Pancreas (tissue), 10 donors: ENCODE data around the gene STAC3. TPM values are rescaled to one million over a fixed set of nuclear protein-coding genes. Genes with fewer than 3 reads are reported as not detected.

Experiments
- ATAC-seq, 4 donors: fragments of 200-7000 bp; cut with Tn5 transposase; one replicate each; pipeline versions ENCODE4 v1.8.0 to v1.9.1; 2020; ENCODE audit warnings: mild to moderate bottlenecking in 4 of 4, moderate library complexity in 4 of 4
- DNase-seq, 6 donors: peaks; one replicate each; pipeline ENCODE4 v3.0.0-alpha.2; 2020
- FAIRE-seq: peaks from 2 replicates; lab custom pipeline; 2012; peaks lifted over from hg19 to GRCh38; lab: Jason Lieb, UNC
- H3K27ac ChIP-seq, 4 donors: fragments of 200-600 bp; sonication (generic); 1 replicate in 3 of 4; 2 replicates in 1 of 4; pipeline versions ENCODE4 v1.5.0 to v1.8.0; 2020
- H3K27me3 ChIP-seq, 4 donors: fragments of 200-600 bp; one replicate each; pipeline ENCODE4 v1.8.0; 2021
- H3K36me3 ChIP-seq, 3 donors: fragments of 200-600 bp; sonication (generic) in 1 of 3; one replicate each; pipeline versions ENCODE4 v1.5.0 to v1.8.0; 2020 to 2021
- H3K4me1 ChIP-seq, 3 donors: fragments of 200-600 bp; one replicate each; pipeline ENCODE4 v1.8.0; 2021
- H3K4me3 ChIP-seq, 4 donors: fragments of 200-600 bp; sonication (generic) in 2 of 4; one replicate each; pipeline versions ENCODE4 v1.5.0 to v1.8.0; 2020 to 2021
- H3K9me3 ChIP-seq, 4 donors: fragments of 200-600 bp; one replicate each; pipeline ENCODE4 v1.8.0; 2021
- WGBS, 2 donors: extraction: QIAGEN DNeasy Blood & Tissue Kit; methylation state at CpG; one replicate each; pipeline ENCODE4 v1.1.7; 2013; 5-methylcytosine and 5-hydroxymethylcytosine counted together
- intact Hi-C, 3 donors: fragments of 100-400 bp; cut with DNase I; formaldehyde crosslinking; loops; one replicate each; pipeline versions ENCODE4 v1.11.1 to v1.14.2; 2022
- polyA plus RNA-seq, 2 donors: library from polyadenylated mRNA; stranded (reverse); fragments of 200-250 nt; gene quantifications; one replicate each; pipeline ENCODE4 v1.2.3, GENCODE V29; 2013
- total RNA-seq, 6 donors: library from RNA; stranded (reverse); fragmentation: NEBNext Ultra II Directional in 4 of 6; extraction: Animal tissue kit (Norgen Biotek cat#: 25700) in 4 of 6; gene quantifications; one replicate each; pipeline versions ENCODE4 v1.2.1 to v1.2.4, GENCODE V29; 2021 to 2023
- TF ChIP-seq, protein P1 (sequence below), 4 donors: fragments of 200-600 bp; sonication (generic) in 3 of 4; IDR thresholded peaks; one replicate each; pipeline versions ENCODE4 v1.5.0 to v1.8.0; 2021; ENCODE audit warnings: antibody characterized with exemption in 4 of 4
- donor health status: healthy with polysubstance abuse.
- donor health status: DM: no; HTN: no; CAD: no; lungs with moderate emphysema.
- donor health status: DM: no; HTN: no; CAD: no.
- donor health status: control.
- donor health status: control.
- donor health status: Bipolar disorder and iron deficiency.
- donor health status: DM: yes; HTN: yes; CAD: no.
- donor health status: DM: no; HTN: no; CAD: no.
- donor health status: DM: no; HTN: no; CAD: no.
- donor health status: DM: yes; HTN: yes; CAD: no.

The STAC3 gene
- total and polyA plus RNA-seq, 8 donors = 0.46 to 3.0 (median 1.1) TPM

DNA sequence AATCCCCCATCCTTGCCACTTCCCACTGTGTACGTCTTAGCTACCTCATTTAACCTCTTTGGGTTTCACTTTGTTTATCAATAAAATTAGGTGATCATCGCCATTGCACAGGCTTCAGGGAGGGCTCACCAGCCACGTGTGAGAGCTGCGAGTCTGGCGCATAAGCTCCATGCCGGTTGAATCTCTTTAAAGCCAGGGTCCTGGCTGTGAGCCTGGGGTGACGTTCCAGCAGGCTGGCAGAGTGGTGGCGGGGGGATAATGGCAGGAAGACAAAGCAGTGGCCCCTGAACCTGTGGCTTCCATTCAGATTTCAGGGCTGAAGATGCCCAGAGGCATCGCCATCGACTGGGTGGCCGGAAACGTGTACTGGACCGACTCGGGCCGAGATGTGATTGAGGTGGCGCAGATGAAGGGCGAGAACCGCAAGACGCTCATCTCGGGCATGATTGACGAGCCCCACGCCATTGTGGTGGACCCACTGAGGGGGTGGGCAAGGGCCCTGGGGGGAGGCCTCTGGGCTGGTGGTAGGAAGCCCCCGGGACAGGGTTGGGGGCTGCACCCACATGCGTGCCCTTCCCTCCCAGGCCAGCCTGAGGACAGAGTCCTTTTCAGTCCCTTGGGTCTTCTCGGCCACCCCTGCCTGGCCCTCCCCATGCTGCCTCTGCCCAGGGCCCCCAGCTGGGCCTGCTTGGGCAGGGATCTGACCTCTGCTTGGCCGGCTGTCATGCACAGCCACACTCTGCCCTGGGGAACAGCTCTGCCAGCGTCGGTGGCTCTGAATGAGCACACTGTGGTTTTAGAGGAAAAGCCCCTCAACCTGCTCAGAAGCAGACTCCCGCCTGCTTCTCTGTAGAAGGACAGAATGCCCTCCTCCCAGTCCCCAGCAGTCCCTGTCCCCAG, 43.0 kb downstream of the STAC3 start:
- H3K27ac ChIP-seq = no peak overlapping the region

DNA sequence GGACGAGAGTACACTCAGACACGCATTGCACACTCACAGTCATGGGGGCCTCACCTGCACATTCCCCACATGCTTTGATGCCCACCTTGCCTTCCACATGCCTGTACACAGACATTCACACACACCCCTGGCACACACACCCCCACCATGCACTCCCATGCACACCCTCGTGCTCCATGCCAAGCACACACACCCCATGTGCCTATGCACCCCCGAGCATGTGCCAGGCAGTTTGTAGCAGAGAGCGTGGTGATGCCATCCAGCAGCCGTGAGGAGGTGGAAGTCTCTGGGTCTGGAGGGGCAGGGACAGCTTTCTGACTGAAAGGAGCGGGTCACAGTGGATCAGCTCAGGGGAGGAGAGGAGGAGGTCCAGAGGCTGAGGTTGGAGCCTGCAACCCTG, 45.1 kb downstream of the STAC3 start:
- DNase-seq (no peak), ATAC-seq (no peak), FAIRE-seq (no peak)
- no peak overlapping the region for H3K4me3 ChIP-seq
- TF ChIP-seq, protein P1, sequence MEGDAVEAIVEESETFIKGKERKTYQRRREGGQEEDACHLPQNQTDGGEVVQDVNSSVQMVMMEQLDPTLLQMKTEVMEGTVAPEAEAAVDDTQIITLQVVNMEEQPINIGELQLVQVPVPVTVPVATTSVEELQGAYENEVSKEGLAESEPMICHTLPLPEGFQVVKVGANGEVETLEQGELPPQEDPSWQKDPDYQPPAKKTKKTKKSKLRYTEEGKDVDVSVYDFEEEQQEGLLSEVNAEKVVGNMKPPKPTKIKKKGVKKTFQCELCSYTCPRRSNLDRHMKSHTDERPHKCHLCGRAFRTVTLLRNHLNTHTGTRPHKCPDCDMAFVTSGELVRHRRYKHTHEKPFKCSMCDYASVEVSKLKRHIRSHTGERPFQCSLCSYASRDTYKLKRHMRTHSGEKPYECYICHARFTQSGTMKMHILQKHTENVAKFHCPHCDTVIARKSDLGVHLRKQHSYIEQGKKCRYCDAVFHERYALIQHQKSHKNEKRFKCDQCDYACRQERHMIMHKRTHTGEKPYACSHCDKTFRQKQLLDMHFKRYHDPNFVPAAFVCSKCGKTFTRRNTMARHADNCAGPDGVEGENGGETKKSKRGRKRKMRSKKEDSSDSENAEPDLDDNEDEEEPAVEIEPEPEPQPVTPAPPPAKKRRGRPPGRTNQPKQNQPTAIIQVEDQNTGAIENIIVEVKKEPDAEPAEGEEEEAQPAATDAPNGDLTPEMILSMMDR (IDR thresholded peaks at IDR 0.05) = no peak
- H3K9me3 ChIP-seq = no peaks in the 10 kb centered on the region
- 84 to 93% methylated on average over 7 of the region's 7 CpGs for whole genome bisulfite sequencing, 2 donors
- no peaks in the 10 kb centered on the region for H3K4me1 ChIP-seq
- H3K27ac ChIP-seq = no peak overlapping the region
- intact Hi-C loops = no loop called here
- no peaks in the 10 kb centered on the region for H3K36me3 ChIP-seq
- no peaks in the 10 kb centered on the region for H3K27me3 ChIP-seq

More for the DNA sequence above, 43.0 kb downstream of the STAC3 start:
- H3K9me3 ChIP-seq = no peaks in the 10 kb centered on the region
- 87 to 89% methylated on average over 28 to 29 of the region's 29 CpGs for whole genome bisulfite sequencing, 2 donors
- no peak for FAIRE-seq
- H3K4me1 ChIP-seq = no peaks in the 10 kb centered on the region
- ATAC-seq = no peak
- intact Hi-C loops = loop anchor here in 1 of 3 donors (2.0 kb wide), 1 partner anchor 35 kb away; no protein-coding TSS in a partner anchor
- TF ChIP-seq, protein P1 (IDR thresholded peaks at IDR 0.05) = no peak
- H3K27me3 ChIP-seq = no peaks in the 10 kb centered on the region
- no peaks in the 10 kb centered on the region for H3K36me3 ChIP-seq
- DNase-seq = no peak
- no peak overlapping the region for H3K4me3 ChIP-seq

- 94 to 98% methylated on average over 26 of the region's 26 CpGs for WGBS, 2 donors
Observed at GRCh38 chr12:57205186-57205585, 45.8 kb downstream of the STAC3 start.

DNA sequence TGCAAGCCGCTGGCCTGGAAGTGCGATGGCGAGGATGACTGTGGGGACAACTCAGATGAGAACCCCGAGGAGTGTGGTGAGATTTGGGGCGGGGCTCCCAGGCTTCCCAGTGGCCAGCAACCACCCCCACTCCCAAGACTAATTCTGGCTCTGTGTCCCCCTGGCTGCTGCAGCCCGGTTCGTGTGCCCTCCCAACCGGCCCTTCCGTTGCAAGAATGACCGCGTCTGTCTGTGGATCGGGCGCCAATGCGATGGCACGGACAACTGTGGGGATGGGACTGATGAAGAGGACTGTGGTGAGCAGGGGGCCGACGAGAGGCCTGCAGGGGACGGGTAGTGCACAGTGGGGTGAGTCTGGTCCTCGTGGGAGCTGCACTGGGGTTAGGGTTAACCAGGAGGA, 46.5 kb downstream of the STAC3 start:
- no peaks in the 10 kb centered on the region for H3K36me3 ChIP-seq
- no peaks in the 10 kb centered on the region for H3K9me3 ChIP-seq
- DNase-seq = no peak
- TF ChIP-seq, protein P1 (IDR thresholded peaks at IDR 0.05) = no peak
- no peak overlapping the region for H3K4me3 ChIP-seq
- no peak for ATAC-seq
- no peak overlapping the region for H3K27ac ChIP-seq
- WGBS, 2 donors = 88 to 91% methylated on average over 19 of the region's 19 CpGs
- no peaks in the 10 kb centered on the region for H3K4me1 ChIP-seq
- intact Hi-C loops = no loop called here
- H3K27me3 ChIP-seq = no peaks in the 10 kb centered on the region
- FAIRE-seq = no peak

More at GRCh38 chr12:57205186-57205585, 45.8 kb downstream of the STAC3 start:
- no peaks in the 10 kb centered on the region for H3K27me3 ChIP-seq
- H3K4me1 ChIP-seq = no peaks in the 10 kb centered on the region
- no peaks in the 10 kb centered on the region for H3K9me3 ChIP-seq
- FAIRE-seq = no peak
- intact Hi-C loops = no loop called here
- H3K36me3 ChIP-seq = no peaks in the 10 kb centered on the region
- H3K27ac ChIP-seq = no peak overlapping the region
- ATAC-seq = no peak
- TF ChIP-seq, protein P1 (IDR thresholded peaks at IDR 0.05) = no peak
- no peak overlapping the region for H3K4me3 ChIP-seq
- DNase-seq = no peak

DNA sequence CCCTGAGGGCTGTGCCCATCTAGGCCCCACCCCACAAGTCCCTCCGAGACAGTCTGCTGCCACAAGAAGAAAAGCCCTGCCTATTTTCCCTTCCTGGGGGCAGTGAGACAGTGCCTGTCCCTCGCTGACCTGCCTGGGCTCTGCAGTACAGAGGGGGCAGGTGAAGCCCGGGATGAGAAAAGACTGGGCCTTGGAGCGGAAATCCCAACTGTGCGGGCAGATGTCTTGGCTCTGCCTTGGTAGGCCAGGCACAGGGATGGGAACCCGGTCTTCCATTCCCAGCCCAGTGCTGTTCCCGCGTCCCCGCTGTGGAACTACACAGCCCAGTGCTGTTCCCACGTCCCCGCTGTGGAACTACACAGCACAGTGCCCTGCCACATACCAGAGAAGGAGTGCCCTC, 47.2 kb downstream of the STAC3 start:
- ATAC-seq (no peak), DNase-seq (no peak), FAIRE-seq (no peak)
- WGBS, 2 donors = 80 to 83% methylated on average over 11 of the region's 11 CpGs
- Histone ChIP-seq H3K9me3 (no peaks in the 10 kb centered on the region), H3K36me3 (no peaks in the 10 kb centered on the region), H3K4me1 (no peaks in the 10 kb centered on the region), H3K27me3 (no peaks in the 10 kb centered on the region), H3K27ac (no peak overlapping the region), H3K4me3 (no peak overlapping the region)
- TF ChIP-seq, protein P1 (IDR thresholded peaks at IDR 0.05) = no peak
- intact Hi-C loops = no loop called here
